CD14-positive monocyte (primary cell): ENCODE data around the gene KIRREL1. TPM values are rescaled to one million over a fixed set of nuclear protein-coding genes. Genes with fewer than 3 reads are reported as not detected.

Source experiments
- DNase-seq, 3 donors: peaks; one replicate each; pipeline ENCODE4 v3.0.0-alpha.2; 2011 to 2022
- H2AFZ ChIP-seq: 2 replicates; pipeline ENCODE4 v1.6.0; 2012; ENCODE audit warnings: mild to moderate bottlenecking, low read depth, low read length, inconsistent platforms; ENCODE audit not compliant: insufficient read depth, poor library complexity, severe bottlenecking
- H3K27ac ChIP-seq, 2 donors: 1 replicate in 1 of 2; 2 replicates in 1 of 2; pipeline ENCODE4 v1.5.1; 2012 to 2013; ENCODE audit warnings: low read length in 2 of 2, control low read depth in 1 of 2, inconsistent platforms in 1 of 2, low read depth in 1 of 2, mild to moderate bottlenecking in 1 of 2
- H3K27me3 ChIP-seq, 2 donors: one replicate each; pipeline versions ENCODE4 v1.6.0 to v1.6.1; 2011 to 2013; ENCODE audit warnings: low read length in 2 of 2; ENCODE audit not compliant: control insufficient read depth in 2 of 2, insufficient read depth in 2 of 2
- H3K36me3 ChIP-seq, 2 donors: replicated peaks in 1 of 2; 1 replicate in 1 of 2; 2 replicates in 1 of 2; pipeline versions ENCODE4 v1.5.1 to v1.6.1; 2012 to 2013; ENCODE audit warnings: low read length in 2 of 2, control low read depth in 1 of 2, inconsistent platforms in 1 of 2, mild to moderate bottlenecking in 1 of 2; ENCODE audit not compliant: insufficient read depth in 2 of 2, control insufficient read depth in 1 of 2
- H3K4me1 ChIP-seq, 2 donors: 1 replicate in 1 of 2; 2 replicates in 1 of 2; pipeline versions ENCODE4 v1.5.1 to v1.6.1; 2012 to 2013; ENCODE audit warnings: low read length in 2 of 2, control low read depth in 1 of 2, inconsistent platforms in 1 of 2, mild to moderate bottlenecking in 1 of 2, moderate library complexity in 1 of 2; ENCODE audit not compliant: insufficient read depth in 2 of 2, control insufficient read depth in 1 of 2
- H3K4me2 ChIP-seq: replicated peaks from 2 replicates; pipeline ENCODE3; 2012; ENCODE audit warnings: low read length, moderate library complexity, mild to moderate bottlenecking; ENCODE audit not compliant: poor library complexity, severe bottlenecking; ENCODE audit errors: extremely low read depth
- H3K4me3 ChIP-seq, 3 experiments: fragments of 200-600 bp in 1 of 3; sonication (generic) in 1 of 3; replicated peaks in 1 of 3; 1 replicate in 2 of 3; 2 replicates in 1 of 3; pipeline ENCODE4 v1.5.1; 2011 to 2013; ENCODE audit warnings: low read length in 3 of 3, mild to moderate bottlenecking in 3 of 3, control low read depth in 2 of 3, low read depth in 2 of 3, inconsistent platforms in 1 of 3, moderate library complexity in 1 of 3
- H3K79me2 ChIP-seq: 2 replicates; pipeline ENCODE4 v1.6.0; 2012; ENCODE audit warnings: mild to moderate bottlenecking, control low read depth, inconsistent platforms, low read length, moderate library complexity; ENCODE audit not compliant: insufficient read depth
- H3K9ac ChIP-seq: 2 replicates; pipeline ENCODE4 v1.6.0; 2017; ENCODE audit warnings: low read length, mild to moderate bottlenecking; ENCODE audit not compliant: insufficient read depth, poor library complexity, severe bottlenecking
- H3K9me3 ChIP-seq, 2 donors: replicated peaks in 1 of 2; 1 replicate in 1 of 2; 2 replicates in 1 of 2; pipeline versions ENCODE4 v1.5.1 to v1.6.1; 2012 to 2013; ENCODE audit warnings: low read length in 2 of 2, control low read depth in 1 of 2; ENCODE audit not compliant: control insufficient read depth in 1 of 2, insufficient read depth in 1 of 2
- H4K20me1 ChIP-seq: 2 replicates; pipeline ENCODE4 v1.6.0; 2012; ENCODE audit warnings: mild to moderate bottlenecking, low read length, control low read depth, moderate library complexity; ENCODE audit not compliant: insufficient read depth
- H3K27ac Mint-ChIP-seq, 7 donors: one replicate each; pipeline ENCODE4 v1.8.0; 2020; ENCODE audit warnings: mild to moderate bottlenecking in 7 of 7, mixed read lengths in 7 of 7, moderate library complexity in 6 of 7, inconsistent platforms in 2 of 7
- H3K27me3 Mint-ChIP-seq, 3 donors: one replicate each; pipeline ENCODE4 v1.8.0; 2021 to 2022; ENCODE audit warnings: low read depth in 3 of 3, mild to moderate bottlenecking in 3 of 3, mixed read lengths in 3 of 3, moderate library complexity in 3 of 3, inconsistent platforms in 1 of 3
- H3K36me3 Mint-ChIP-seq, 2 donors: one replicate each; pipeline ENCODE4 v1.8.0; 2020; ENCODE audit warnings: mixed read lengths in 2 of 2, inconsistent platforms in 1 of 2, mild to moderate bottlenecking in 1 of 2
- H3K4me1 Mint-ChIP-seq: one replicate; pipeline ENCODE4 v1.8.0; 2020; ENCODE audit warnings: mild to moderate bottlenecking, mixed read lengths
- H3K4me3 Mint-ChIP-seq, 2 donors: one replicate each; pipeline ENCODE4 v1.8.0; 2020; ENCODE audit warnings: mild to moderate bottlenecking in 2 of 2, mixed read lengths in 2 of 2, moderate library complexity in 1 of 2
- H3K9me3 Mint-ChIP-seq, 7 donors: one replicate each; pipeline ENCODE4 v1.8.0; 2020 to 2022; ENCODE audit warnings: mixed read lengths in 7 of 7, mild to moderate bottlenecking in 6 of 7, moderate library complexity in 6 of 7, inconsistent platforms in 2 of 7
- CTCF ChIP-seq: fragments of 200-600 bp; IDR thresholded peaks from one replicate; pipeline ENCODE4 v1.8.0; 2022; ENCODE audit warnings: antibody characterized with exemption, mild to moderate bottlenecking
- WGBS: methylation state at CpG from one replicate; pipeline ENCODE4 v1.1.5; 2013; ENCODE audit warnings: missing lambda C conversion rate; ENCODE audit not compliant: insufficient coverage; 5-methylcytosine and 5-hydroxymethylcytosine counted together
- intact Hi-C, 2 donors: fragments of 100-400 bp; cut with micrococcal nuclease; formaldehyde crosslinking; loops; one replicate each; pipeline versions ENCODE4 v1.15.0 to v1.15.1; 2023
- polyA plus RNA-seq, 3 donors: library from polyadenylated mRNA; depleted of rRNA in 1 of 3; unstranded in 2 of 3; stranded (reverse) in 1 of 3; fragments of 300-500 nt in 2 of 3; fragments of >200 nt in 1 of 3; fragmentation: Illumina TruSeq in 2 of 3; gene quantifications; 1 replicate in 2 of 3; 2 replicates in 1 of 3; pipeline ENCODE4 v1.2.3, GENCODE V29; 2012 to 2021

Gene KIRREL1
- polyA plus RNA-seq, 3 donors: not detected

GRCh38 chr1:158020886-158021620 lies 27.6 kb downstream of the KIRREL1 start:
- no peak overlapping the region for H3K27ac Mint-ChIP-seq
- Histone ChIP-seq H3K4me1 (peaks cover 0 to 7% of the 10 kb centered on the region in 2 donors), H3K9ac (no peak overlapping the region), H2AFZ (no peak overlapping the region), H3K4me2 (no peak overlapping the region), H3K79me2 (no peaks in the 10 kb centered on the region), H3K36me3 (no peaks in the 10 kb centered on the region), H3K27me3 (no peaks in the 10 kb centered on the region), H4K20me1 (no peaks in the 10 kb centered on the region), H3K27ac (no peak overlapping the region), H3K4me3 (no peak overlapping the region), H3K9me3 (no peaks in the 10 kb centered on the region)
- intact Hi-C loops: no loop called here
- H3K9me3 Mint-ChIP-seq: no peaks in the 10 kb centered on the region
- peaks cover 3 to 11% (median 10%) of the 10 kb centered on the region in 3 donors for H3K27me3 Mint-ChIP-seq
- no peaks in the 10 kb centered on the region for H3K36me3 Mint-ChIP-seq
- H3K4me3 Mint-ChIP-seq: no peak overlapping the region
- TF ChIP-seq CTCF: no peak
- peaks cover 21% of the 10 kb centered on the region for H3K4me1 Mint-ChIP-seq
- no peak for DNase-seq
- 0% methylated on average over 1 of the region's 6 CpGs for WGBS

DNA sequence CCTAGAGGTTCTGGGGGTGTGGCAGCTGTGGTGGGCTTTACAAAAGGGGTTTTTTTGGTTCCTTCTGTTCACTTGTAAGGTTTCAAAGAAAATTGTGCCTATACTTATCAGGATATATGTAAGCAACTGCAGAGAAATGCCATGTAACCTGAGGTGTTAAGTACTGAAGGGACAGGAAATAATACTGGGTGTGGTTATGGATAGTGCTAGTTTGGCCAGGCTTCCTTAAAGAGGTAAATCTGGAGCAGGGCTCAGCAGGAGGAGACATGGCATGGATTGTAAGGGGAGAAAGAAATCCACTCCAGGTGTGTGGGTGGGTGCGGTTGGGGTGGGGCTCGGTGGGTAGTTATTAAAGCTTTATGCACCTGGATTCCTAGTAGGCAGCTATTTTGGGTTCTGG lies 28.3 kb downstream of the KIRREL1 start:
- TF ChIP-seq CTCF: no peak
- no peaks in the 10 kb centered on the region for H3K27me3 ChIP-seq
- H3K27ac ChIP-seq: no peak overlapping the region
- H3K79me2 ChIP-seq: no peaks in the 10 kb centered on the region
- intact Hi-C loops: no loop called here
- Mint-ChIP-seq H3K4me1 (peaks cover 19% of the 10 kb centered on the region), H3K36me3 (no peaks in the 10 kb centered on the region), H3K4me3 (no peak overlapping the region), H3K9me3 (no peaks in the 10 kb centered on the region), H3K27ac (no peak overlapping the region), H3K27me3 (peaks cover 3 to 10% (median 9%) of the 10 kb centered on the region in 3 donors)
- peaks cover 0 to 7% of the 10 kb centered on the region in 2 donors for H3K4me1 ChIP-seq
- DNase-seq: no peak
- WGBS: 95% methylated on average over 2 of the region's 2 CpGs
- H3K4me2 ChIP-seq: no peak overlapping the region
- H3K4me3 ChIP-seq: no peak overlapping the region
- no peaks in the 10 kb centered on the region for H3K9me3 ChIP-seq
- H2AFZ ChIP-seq: no peak overlapping the region
- no peak overlapping the region for H3K9ac ChIP-seq
- no peaks in the 10 kb centered on the region for H4K20me1 ChIP-seq
- H3K36me3 ChIP-seq: no peaks in the 10 kb centered on the region
